Sciatic nerve (tissue), 2 donors: ENCODE measurements around the gene DHX32. TPM values are rescaled to one million over a fixed set of nuclear protein-coding genes. Genes with fewer than 3 reads are reported as not detected.

Source experiments
- ATAC-seq: fragments of 200-7000 bp; cut with Tn5 transposase; one replicate; pipeline ENCODE4 v1.9.1; 2020; ENCODE audit warnings: mild to moderate bottlenecking, moderate library complexity
- DNase-seq: peaks from one replicate; pipeline ENCODE4 v3.0.0-alpha.2; 2020; ENCODE audit warnings: low spot score
- intact Hi-C: fragments of 100-400 bp; cut with DNase I; formaldehyde crosslinking; loops from one replicate; pipeline ENCODE4 v1.14.2; 2022
- total RNA-seq: library from RNA; stranded (reverse); fragmentation: NEBNext Ultra II Directional; extraction: Animal tissue kit (Norgen Biotek cat#: 25700); gene quantifications from one replicate; pipeline ENCODE4 v1.2.1, GENCODE V29; 2021
- donor health status: DM: no; HTN: no; CAD: no.
- donor health status: DM: no; HTN: no; CAD: no.

DHX32 gene
- total RNA-seq, 1 donor from 2014 or later, result 20.8 TPM

DNA sequence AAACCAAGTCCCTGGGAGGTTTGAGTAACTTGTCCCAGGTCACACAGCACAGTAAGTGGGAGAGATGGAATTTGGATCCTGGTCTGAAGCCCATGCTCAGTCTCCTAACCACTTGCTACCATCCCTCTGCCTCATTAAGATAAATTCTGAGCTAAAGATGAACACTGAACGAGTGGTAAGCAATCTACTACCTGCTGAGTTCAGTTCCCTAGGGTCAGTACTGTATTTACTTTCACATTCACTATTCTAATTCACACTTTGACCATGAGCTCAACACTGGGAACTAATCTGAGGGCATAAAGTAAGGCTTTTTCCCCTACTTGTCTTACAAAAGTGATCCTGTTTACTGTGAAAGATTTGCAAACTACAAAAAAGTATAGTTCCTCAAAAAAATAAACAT is 60.4 kb downstream of the DHX32 start:
- DNase-seq, result no peak
- intact Hi-C loops, result no loop called here
- no peak for ATAC-seq

DNA sequence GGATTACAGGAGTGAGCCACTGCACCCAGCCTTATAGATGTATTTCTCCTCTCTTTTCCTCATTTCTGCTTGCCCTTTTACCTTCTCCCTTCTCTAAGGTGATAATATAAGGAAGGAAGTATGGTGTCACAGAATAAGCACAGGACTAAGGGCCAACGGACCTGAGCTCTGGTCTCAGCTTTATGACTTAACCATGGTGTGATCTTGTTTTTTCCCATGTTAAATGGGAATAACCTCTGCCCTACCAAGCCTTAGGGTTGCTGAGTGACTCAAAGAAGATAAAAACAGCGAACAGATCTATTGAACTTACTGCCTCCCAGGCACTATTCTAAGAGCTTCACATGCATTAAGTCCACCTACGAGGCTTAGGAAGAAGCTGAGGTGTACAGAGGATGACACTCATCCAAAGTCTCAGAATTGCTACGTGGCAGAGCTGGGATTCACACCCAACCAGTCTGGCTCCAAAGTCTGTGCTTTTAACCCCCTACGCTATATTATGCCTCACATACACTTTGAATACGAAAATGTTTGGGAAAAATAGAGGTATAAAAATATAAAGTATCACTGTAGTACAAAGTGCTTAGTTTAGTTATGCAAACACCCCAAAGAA is 63.6 kb downstream of the DHX32 start:
- DNase-seq (no peak), ATAC-seq (no peak)
- intact Hi-C loops, result no loop called here

DNA sequence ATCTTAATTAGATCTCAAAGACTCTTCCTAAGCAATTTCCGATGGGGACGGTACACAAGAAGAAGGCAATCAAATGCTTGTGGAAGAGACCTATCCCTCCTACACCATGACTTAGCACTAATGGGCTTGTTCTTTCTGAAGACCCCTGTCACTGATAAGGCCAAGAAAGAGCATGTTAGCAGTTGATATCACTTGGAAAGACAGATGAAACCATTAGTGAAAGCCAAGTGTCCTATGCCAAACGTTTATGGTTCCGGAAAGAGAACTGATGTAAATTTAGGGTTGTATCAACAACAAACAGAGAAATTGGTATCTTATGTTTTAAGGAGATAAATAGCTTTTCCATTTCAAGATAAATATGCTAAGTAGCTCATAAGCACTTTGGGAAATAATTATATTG is 64.5 kb downstream of the DHX32 start:
- intact Hi-C loops, result no loop called here
- DNase-seq (no peak), ATAC-seq (no peak)

DNA sequence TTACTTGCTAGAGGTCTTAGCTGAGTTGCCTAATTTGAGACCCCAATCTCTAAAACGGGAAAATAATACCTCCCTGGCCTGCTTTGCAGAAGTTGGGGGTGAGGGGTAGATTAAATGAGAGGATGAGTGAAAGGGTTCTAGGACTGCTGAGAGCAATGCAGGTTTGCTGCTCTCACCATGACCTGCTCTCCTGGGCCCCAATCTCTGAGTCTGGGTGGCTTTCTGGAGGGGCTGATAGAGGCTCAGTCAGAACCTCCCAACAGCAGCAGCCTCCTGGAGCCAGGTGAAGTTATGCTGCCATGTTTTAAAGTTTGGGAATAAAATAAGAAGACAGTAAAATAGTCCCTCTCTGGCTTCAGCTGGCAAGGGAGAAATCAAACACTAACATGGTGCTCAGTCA is 65.3 kb downstream of the DHX32 start:
- intact Hi-C loops, result no loop called here
- ATAC-seq (no peak), DNase-seq (no peak)

DNA sequence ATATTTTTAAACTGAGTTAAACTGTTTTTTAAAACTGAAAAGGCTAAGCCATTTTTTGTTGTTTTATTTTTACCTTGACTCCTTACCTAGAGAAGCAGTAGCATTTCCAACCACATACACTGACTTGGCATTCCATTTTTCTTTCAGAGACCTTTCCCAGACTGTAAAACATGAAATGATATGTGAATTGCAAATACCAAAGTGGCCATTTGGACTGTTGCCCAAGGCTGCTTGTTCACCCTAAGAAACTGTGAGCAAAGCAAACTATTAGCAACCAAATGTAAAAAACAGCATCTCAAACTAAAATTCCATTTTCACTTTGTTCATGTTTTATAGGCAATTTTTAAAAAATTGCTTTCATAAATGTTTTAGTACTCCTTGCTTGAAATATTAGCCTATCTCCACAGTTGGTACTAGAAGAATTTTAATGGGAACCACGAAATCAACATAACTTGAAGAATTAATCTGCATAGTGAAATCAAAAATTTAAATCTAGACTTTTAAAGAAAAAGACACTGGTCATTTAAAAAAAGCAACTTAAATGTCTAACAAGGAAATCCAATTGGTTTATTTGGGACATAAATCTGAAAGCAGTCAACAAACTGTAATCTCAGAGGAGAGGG is 68.9 kb downstream of the DHX32 start:
- ATAC-seq (no peak), DNase-seq (no peak)
- intact Hi-C loops, result no loop called here

DNA sequence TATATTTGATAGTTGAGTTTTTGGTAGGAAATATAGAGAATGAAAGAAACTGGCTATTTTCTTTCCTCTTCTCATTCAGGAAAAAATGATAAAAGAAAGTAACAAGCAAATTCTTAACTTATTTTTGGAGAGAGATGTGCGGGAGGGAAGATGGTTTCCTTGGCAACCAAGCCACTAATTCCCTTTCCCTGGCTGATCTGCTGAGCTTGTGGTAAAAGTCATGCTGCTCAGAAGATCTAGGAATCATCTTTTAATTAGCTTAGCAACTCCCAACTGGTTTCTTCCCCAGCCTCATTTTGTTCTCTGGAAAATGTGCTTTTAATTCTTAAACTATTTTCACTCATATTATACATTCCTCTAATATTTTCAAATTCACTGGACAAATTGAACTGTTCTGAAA is 69.8 kb downstream of the DHX32 start:
- ATAC-seq, result no peak
- intact Hi-C loops, result no loop called here
- DNase-seq, result no peak

- ATAC-seq (no peak), DNase-seq (no peak)
- intact Hi-C loops, result no loop called here
These were observed 73.0 kb downstream of the DHX32 start for GRCh38 chr10:125808047-125808446.

GRCh38 chr10:125802739-125803138 is 78.4 kb downstream of the DHX32 start:
- DNase-seq (no peak), ATAC-seq (no peak)
- intact Hi-C loops, result no loop called here

GRCh38 chr10:125802131-125802530 is 79.0 kb downstream of the DHX32 start:
- intact Hi-C loops, result no loop called here
- DNase-seq (no peak), ATAC-seq (no peak)

- no peak for DNase-seq
- no peak for ATAC-seq
- intact Hi-C loops, result no loop called here
These were observed 79.5 kb downstream of the DHX32 start for GRCh38 chr10:125801574-125801973.

DNA sequence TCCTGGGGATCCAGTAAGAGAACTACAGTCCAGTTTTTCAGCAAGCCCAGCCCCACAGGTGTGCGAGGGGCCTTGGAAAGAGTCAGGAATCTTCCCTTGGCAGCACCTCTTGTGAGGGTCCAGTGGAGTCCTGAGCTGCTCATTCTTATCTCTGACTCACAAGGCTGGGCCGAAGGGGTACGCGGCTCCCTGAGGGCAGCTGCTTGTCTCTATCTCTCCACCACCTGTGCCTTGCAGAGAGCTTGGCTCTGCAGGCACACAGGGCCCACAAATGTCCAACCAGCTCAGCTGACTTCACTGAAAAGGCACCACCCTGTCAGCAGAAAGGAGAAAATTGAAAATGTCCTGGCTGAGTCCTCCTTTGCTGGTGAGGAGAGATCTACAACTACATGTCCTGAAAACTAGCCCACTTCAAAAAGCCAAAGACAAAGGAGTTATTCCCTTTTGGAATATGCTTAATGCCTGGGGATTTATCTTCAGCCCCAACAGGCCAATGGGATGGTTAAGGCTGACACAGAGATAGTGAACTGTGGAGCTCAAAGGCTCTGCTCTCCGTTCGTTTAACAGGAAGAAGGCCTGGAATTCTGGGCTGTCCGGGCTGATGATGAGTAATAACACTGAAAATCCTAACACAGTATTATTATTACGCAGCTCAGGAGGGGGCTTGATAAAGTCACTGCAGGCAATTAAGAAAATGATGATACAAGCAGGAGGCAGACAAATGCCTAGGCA is 81.5 kb downstream of the DHX32 start:
- no peak for ATAC-seq
- DNase-seq, result no peak
- intact Hi-C loops, result no loop called here

DNA sequence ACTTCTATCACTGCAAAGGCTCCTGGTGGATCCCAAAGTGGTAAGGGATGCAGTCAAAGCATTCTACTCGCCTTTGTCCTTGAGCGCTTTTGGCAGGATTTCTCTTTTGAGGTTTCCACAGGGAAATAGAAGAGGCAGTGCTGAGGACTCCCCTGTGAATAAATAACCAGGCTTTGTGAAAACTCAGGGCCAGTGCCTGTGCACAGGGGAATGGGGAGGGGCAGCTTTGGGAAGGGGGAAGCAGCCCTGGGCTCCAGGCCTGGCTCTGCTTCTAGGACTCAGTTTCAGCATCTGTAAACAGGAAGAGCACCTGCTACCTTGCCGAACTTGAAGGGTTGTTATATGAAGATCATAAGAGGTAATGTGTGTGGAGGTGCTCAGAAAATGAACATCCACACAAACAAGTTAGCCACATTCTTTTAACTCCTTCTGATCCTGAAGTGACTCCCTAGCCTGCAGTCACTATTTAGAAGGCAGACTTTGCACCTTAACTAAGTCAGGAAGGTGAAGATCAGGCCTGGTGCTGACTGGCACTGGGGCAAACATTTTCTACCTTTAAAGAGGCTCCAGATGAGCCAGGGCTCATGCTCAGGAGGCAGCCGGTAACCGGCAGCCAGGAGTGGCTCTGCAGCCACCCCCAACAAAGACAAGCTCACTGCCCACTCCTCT is 83.0 kb downstream of the DHX32 start:
- intact Hi-C loops, result no loop called here
- DNase-seq (no peak), ATAC-seq (no peak)

GRCh38 chr10:125797424-125797823 is 83.7 kb downstream of the DHX32 start:
- DNase-seq (no peak), ATAC-seq (no peak)

GRCh38 chr10:125795637-125796190 is 85.4 kb downstream of the DHX32 start:
- ATAC-seq (no peak), DNase-seq (no peak)
- intact Hi-C loops, result no loop called here

More at GRCh38 chr10:125797424-125797823, 83.7 kb downstream of the DHX32 start:
- intact Hi-C loops, result no loop called here

GRCh38 chr10:125795128-125795527 is 86.0 kb downstream of the DHX32 start:
- ATAC-seq (no peak), DNase-seq (no peak)
- intact Hi-C loops, result no loop called here

GRCh38 chr10:125792342-125793300 is 88.5 kb downstream of the DHX32 start:
- DNase-seq, result no peak
- ATAC-seq, result no peak
- intact Hi-C loops, result no loop called here

GRCh38 chr10:125788156-125789034 is 92.7 kb downstream of the DHX32 start:
- peak; percentile 37 for DNase-seq
- ATAC-seq, result no peak

More at GRCh38 chr10:125788156-125789034, 92.7 kb downstream of the DHX32 start:
- intact Hi-C loops, result no loop called here
